ENCODE results near the gene FIGNL1.

- TF ChIP-seq POLR2A (IDR thresholded peaks at IDR 0.05) = no peak
- TF ChIP-seq CTCF (IDR thresholded peaks at IDR 0.05) = no peak
Measured at GRCh38 chr7:50486512-50486911, 36.4 kb upstream of the FIGNL1 start.
